Inflammatory macrophage treated with lipopolysaccharide for 1 hour (primary cell): ENCODE data around the gene XPA.
"Not testable (repeated sequence)": the region's sequence is repeated elsewhere in the genome, so short reads cannot be mapped to it uniquely, and the experiment has no call there.

Experiments
- DNase-seq, 2 donors: peaks; one replicate each; pipeline ENCODE4 v3.0.0-alpha.2; 2020 to 2022

The XPA gene

DNA sequence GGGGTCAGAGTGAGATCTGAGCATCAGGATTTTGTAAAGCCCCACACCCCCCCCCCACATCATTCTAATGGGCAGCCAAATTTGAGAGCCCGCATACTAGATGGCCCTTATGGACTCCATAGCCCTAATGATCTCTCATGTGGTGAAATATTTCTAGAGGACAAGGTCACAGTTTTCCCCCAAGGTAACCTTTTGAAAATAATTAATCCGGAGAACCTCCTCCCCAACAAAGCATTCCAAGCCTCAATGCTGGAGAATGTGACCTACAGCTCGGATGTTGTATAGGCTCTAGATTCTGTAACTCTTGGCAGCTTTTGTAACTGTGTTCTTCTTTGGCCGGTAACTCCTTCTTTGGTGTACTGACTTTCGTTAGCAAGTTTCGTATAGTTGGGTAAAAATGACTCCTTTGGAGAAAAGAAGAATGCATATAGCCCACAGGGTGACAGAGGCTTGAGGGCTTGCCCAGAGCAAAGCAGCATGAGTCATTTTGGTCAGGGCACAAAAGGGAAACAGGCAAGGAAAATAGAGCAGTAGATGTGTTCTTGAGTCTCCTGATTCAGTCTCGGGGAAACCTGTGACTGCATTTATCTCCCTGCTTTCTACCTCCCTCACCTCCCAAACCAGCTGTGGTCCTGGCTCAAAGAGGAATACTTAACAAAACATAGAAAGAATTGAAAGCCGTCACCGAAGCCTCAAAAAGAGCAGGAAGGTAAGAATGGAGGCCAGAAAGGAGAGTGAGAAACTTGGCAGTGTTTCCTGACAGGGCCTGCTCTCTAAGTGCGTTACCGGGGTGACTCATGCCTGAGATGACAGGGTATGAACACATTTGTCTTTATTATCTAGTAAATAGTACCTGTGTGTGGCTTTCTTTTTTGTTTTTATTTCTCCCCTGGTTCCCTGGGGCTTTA, 6.6 kb upstream of the XPA start:
- no peak for DNase-seq

DNA sequence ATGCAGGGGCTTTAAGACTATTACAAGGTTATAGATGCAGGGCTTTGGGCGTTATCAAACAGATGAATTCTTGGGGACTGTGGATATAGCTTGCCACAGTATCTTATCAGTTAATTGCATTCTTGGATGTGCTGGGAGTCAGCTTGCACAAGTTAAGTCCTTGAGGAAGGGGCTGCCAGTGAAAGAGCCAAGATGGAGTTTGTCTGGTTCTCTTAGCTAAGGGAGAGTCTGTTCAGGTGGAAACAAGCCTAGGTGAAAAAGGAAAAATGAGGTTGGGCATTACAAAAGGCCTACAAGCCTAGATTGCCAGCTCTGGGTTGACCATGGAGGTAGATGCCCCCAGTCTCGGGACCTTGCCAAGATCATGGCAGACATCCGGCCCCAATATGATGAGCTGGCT, 2.7 kb upstream of the XPA start:
- not testable (repeated sequence) for DNase-seq

DNA sequence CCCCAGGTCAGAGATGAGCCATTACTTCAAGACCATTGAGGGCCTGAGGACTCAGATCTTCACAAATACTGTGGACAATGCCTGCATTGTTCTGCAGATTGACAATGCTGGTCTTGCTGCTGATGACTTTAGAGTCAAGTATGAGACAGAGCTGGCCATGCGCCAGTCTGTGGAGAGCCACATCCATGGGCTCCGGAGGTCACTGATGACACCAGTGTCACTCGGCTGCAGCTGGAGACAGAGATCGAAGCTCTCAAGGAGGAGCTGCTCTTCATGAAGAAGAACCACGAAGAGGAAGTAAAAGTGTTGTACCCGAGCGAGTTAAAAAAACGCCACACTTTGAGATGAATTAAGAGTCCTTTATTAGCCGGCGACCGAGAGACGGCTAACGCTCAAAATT, 2.1 kb upstream of the XPA start:
- DNase-seq: peak; percentile 7 to 15

DNA sequence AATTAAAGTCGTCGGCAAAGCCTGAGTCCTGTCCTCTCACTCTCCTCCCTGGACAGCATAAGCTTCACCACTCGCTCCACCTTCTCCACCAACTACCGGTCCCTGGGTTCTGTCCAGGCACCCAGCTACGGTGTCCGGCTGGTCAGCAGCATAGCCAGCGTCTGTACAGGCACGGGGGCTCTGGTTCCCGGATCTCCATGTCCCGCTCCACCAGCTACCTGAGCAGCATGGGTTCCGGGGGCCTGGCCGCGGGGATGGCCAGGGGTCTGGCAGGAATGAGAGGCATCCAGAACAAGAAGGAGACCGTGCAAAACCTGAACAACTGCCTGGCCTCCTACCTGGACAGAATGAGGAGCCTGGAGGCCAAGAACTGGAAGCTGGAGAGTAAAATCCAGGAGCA, 1.7 kb upstream of the XPA start:
- DNase-seq: no peak

DNA sequence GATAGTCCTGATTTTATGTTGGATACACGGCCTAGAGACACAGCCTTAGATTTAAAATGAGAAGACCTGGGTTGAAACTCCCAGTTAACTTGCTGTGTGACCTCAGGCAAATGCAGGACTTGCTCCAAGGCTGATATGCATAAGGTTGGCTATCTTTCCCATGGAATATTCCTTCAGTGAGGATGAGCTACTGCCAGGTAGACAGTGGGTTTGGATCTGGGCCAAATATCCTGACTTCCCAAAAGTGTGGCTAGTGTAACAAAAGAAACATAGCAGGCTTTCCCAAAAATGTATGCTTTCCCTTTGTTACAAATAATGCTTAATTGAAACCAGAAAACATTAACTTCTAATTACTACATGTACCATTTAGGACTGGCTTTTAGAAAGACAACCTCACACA, 697 bp upstream of the XPA start:
- no peak for DNase-seq

DNA sequence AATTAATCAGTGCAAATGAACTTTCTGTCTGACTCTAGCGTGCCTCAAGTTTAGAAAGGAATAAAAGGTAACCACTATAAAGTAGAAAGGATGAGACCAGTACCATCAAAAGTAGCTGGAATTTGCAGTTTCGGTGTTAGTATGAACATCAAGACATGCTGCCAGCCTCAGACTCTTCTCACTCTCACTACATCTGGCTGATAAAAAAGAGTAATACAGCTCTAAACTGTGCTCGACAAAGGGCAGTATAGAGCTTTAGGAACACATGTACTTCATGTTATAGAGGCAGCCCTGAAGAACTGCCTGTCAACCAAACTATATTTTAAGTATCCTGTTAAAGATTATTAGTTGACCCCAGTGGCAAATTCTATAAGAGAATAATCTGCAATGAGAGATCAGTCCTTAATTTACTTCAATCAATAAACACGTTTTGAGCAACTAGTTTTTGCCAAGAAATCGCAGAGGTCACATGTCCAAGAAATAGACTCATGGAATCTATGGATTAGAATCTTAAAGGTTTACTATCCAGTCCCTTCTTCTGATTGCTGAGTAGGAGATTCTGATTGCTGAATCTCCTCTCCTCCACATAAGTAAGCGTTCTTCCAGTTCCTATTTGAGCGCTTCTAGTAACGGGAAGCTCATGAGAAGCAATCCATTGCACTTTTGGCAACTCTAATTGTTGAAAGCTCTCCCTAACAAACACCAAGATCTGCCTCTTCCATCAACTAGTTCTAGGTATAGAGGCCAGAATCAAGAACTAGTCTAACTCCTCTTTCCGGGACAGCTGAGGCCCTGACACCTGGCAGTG, 941 bp downstream of the XPA start:
- peak; percentile 38 to 44 for DNase-seq

DNA sequence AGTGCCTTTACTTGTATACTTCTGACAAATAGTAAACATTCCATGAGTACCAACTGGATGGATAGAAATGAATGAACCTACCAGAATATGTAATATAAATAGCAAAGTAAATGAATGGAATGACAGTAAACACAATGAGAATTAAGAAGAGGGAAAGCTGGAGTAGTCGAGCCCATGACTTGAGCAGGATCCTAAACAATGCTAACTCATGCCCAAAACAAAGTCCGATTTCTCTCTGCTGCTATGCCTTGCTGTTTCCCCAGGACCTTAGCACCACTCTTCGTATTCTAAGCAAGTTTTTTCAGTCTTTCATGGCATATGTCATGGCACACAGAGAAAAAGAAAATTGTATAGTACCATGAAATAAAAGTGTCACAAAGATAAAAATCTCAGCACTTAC, 1.8 kb downstream of the XPA start:
- DNase-seq: no peak

DNA sequence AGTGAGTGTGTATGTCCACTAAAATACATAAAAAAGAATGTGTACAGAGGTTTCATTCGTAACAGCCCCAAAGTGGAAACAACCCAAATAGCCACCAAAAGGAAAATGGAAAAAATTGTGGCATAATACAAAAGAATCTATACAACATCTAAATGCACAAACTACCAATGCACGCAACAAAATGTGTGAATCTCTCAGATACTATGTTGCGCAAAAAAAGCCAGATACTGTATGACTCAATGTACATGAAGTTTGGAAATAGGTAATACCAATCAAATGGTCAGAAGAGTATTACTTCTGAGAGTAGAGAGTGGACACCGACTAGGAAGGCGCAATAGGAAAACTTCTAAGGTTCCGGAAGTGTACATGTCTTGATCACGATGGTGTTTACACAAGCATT, 2.4 kb downstream of the XPA start:
- no peak for DNase-seq

DNA sequence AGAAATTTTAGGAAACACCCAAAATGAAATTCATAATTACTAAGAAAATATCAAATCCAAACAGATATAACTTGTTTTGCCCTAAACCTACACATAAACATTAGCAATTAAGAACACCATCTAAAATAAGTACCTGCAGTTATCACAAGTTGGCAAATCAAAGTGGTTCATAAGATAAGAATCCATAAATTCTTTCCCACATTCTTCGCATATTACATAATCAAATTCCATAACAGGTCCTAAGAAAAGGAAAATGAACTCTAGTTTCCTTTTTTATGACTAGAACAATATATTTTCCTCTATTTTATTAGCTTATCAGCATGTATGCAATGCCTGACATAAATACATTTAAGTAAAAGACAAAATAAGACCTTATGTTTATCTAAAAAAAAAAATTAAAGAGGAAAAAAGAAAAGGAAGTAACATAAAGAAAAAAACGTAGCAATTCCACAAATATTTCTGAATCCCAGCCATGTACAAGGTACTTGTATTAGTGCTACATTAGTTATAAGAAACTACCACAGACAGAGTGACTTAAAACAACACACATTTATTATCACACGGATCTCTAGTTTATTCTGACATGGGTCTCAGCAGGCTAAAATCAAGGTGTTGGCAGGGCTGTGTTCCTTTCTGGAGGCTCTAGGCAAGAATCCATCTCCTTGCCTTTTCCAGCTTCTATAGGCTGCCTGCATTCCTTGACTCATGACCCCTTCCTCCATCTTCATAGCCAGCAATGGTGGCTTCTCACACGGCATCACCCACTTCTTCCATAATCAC, 7.5 kb downstream of the XPA start:
- DNase-seq: no peak

DNA sequence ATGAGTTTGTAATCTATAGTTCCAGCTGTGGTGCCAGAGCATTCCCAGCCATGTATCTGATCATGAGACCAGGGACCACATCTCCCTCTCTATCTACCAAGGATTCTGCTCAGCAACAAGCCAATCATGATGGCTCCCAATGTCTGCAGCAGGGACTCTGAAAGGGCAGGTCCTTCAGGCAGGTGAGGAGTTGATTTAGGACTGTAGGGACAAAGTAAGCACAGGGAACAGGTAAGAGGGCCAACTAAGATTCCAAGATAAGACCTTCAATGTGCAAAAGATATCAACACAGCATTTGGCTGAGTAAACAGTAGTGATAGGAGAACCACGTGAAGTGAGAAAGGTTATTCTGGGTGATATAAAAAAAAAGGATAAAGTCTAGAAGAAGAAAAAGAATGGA, 8.5 kb downstream of the XPA start:
- DNase-seq: no peak

DNA sequence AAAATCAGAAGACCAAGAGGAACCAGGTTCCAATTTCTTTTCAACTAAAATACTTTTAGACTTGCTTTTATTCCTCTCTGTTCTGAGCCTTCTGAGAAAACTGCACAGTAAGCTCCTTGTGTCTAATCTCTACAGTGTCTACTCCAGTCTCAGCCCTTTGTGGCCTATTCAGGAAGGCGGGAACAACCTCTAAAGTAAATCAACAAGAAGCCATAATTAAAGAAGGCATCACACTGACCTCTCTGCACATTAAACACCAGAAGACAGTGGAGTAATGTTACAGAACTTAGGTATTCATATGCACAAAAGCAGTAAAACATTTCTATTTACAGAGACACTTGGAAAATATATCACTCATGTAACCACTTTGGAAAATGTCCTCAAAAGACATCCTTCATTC, 14.9 kb downstream of the XPA start:
- DNase-seq: no peak

DNA sequence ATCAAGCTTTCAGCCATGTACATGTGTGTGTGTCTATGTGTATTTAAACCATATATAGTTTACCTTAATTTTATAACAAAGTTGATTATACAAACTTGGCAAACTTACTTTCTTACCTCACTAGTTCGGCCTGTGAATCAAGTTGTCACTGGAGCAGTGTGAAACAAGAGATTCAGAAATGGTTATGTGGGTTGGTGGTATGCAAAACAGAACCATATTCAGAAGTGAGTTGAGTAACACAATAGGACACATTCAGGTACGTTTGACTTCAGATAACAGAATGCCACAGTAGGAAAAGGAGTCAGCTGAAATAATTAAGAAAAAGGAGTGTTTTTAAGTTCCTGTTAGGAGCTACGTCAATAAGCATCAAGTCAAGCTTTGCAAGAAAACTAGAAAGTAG, 21.5 kb downstream of the XPA start:
- no peak for DNase-seq

DNA sequence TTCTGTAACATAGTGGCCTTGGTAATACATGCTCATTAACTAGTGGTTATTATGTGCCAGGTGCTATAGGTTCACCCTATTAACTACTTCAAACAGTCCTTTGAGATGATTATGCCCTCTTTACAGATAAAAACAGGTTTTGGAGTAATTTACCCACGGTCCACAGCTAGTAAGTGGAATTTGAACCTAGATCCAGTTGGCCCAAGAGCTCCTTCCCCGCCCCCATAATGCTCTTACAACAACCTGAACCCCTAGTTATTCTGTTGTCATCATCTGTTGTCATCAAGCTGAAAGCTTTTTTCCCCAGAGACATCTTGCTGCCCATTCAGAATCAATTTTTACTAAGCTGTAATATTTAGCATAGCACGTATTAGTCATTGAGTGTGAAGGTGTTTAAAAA, 23.2 kb downstream of the XPA start:
- no peak for DNase-seq

DNA sequence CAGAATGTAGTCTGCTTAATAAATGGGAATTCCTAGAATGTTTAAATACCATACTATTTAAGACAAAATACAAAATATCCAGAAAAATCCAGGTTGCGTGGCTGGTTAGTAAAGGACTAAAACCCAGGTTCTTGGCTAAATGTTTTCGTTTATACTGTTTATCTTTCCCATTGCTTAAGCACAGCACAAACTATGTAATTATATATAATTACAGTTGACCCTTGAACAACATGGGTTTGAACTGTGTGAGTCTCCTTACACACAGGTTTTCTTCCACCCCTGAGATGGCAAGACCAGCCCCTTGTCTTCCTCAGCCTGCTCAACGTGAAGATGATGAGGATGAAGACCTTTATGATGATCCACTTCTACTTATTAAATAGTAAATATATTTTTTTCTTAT, 24.7 kb downstream of the XPA start:
- no peak for DNase-seq

DNA sequence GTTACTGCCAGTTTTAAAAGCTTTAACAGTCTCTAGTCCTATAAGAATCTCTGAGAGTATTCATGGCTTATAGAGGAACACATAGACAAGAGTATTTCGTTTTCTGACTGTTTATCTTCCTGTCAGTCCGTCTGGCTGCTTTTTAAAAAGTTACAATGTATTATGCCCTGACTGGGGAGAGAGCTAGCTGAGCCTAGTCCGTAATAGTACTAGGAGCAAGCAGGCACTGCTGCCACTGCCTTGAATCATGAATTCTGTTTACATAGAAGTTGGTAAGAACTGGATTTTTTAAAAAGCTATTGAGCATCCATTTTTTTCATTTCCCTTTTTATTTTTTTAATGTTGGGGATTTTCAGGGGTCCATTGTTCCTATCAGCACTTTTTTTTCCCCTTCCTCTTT, 26.6 kb downstream of the XPA start:
- no peak for DNase-seq

DNA sequence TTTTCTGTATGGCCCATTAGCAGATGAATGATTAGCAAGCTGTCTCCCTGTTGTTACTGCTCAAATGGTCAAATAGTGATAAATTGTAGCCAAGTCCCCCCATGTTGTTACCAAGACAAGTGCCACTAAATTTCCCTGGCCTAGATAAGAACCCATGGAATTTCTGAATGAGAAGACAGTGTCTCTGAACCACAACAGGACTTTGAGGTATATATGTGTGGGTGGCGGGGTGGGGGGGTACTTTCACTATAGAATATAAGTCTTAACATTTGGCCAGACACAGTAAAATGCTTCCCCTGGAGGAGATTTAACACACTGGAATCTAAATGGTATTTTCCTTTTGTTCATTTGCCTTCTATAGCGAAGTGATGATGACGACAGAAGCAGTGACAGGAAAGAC, 28.7 kb downstream of the XPA start:
- DNase-seq: no peak

DNA sequence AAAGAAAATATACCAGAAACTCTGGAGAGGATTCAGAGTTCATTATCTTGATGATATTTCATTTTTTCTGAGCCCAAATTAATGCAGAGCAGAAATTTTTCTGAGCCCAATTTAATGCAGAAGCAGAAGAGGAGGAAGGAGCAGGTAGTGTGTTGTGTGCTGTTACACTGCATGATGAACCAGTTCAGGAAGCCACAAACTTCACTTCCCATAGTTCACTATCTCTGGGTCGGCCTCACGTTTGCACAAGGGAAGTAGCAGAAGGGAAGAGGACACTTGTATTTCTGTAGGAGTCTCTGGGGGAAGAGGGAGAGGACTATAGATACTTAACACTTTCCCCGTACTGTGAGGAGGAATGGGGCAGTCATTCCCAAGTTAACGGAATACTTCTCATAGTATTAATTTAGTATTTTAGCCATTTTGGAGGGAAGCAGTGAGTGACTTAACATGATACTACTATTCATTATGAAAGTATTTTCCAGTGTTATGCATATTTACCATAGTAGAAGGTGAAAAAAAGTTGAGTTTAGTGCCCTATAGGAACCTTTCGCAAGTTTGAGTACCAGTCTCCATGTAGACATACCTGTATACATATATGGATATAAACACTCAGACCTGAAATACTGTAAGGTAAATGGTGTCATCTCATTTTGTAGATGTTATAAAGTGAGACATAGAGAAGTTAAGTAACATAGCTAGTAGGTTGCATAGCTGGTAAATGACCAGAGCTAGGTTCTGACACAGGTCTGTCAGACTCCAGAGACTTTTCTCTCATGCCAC, 30.0 kb downstream of the XPA start:
- peak; percentile 16 to 33 for DNase-seq

DNA sequence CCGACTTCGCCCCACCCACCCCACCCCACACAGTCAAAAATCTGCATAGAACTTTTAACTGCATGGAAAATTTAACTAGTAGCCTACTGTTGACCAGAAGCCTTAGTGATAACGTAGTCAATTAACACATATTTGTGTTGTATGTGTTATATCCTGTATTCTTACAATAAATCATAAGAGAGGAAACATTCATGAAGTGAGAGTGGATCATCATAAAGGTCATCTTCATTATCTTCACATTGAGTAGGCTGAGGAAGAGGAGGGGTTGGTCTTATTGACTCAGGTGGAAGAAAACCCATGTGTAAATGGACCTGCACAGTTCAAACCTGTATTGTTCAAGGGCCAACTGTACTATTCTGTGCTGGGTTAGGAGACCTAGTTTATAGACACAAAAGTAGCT, 31.4 kb downstream of the XPA start:
- no peak for DNase-seq

DNA sequence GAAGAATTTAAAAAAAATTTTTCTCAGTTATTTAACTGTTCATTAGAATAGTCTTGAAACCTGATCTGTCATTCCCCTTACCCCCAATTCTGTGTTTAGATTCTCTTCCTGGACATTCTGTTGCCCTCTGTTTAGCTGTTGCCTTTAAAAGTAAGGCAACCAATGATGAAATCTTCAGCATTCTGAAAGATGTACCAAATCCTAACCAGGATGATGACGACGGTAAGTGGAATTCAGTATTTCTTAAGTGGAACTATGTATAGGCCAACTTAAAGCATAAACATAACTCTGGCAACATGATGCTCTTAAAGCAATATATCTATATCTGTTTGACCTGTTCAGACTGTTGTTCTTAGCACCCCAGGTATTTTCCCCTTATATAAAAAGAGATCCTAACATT, 36.3 kb downstream of the XPA start:
- peak in 1 of 2 donors; percentile 7 for DNase-seq

DNA sequence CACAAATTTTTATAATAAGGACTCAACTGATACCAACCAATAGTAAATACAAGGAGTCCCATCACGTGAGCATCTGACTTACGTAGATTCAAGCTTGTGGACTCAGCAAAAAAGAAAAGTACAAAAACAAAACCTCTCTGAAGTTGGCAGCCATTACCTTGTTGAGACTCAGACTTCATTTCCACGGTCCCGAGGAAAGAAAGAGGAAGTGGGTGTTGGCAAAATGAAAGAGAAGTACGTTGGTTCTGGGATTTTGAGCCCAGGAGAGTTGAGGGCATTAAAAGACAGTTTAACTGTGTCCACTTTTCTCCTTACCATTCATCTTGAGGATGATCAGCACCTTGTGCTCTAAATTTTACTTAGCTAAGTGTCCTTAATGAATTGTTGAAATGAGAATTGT, 36.8 kb downstream of the XPA start:
- DNase-seq: peak; percentile 51 to 55

DNA sequence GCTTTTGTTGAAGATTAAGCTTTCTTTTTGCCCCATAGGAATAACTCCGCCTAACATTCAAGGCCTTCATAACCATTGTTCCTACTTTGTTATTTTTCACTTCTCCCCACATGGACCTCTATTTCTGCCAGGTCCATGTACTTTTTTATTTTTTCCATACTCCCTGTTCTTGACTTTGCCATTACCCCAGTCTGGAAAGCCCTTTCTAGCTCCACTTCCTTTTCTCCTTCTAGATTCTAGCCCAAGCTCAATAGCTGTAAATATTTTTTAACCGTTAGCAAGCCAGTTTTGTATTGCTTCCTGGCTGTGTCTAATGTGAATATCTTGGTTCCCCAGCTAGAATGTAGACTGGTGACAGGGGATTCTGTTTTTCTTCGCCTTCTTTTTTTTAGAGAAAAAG, 37.4 kb downstream of the XPA start:
- peak; percentile 63 to 67 for DNase-seq

DNA sequence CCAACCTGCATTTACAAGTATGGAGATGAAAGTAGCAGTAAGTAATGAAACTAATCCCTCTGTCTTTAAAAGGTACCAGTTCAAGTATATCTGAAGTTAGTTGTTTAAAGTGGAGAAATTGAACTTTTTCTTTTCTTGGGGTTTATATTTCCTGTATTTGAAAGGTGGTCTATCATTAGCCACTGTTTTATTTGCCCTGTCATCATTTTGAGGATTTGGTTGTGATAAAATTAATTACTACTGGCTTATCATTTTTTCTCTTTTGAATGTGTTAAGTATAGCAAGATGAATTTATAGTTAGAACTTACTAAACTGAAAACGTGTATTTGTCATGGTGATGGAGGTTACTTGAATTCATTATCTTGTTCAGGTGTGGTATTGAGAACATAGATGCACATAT, 38.4 kb downstream of the XPA start:
- DNase-seq: no peak

DNA sequence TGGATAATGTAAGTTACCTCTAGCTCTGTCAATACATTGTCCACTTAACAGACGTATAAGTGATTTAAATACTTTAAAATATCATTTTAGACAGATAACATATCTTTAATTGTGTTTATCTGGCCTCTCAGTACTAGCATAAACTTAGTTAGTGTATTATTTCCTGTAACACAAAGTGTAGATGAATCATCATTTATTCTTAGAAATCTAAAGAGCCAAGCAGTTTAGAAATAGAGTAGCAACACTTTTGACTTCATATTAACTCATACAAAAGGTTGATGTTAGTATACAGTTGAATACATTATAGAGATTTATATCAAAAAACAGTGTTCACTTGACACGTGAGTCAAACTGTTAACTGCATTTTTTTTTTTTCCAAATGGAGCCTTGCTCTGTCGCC, 45.5 kb downstream of the XPA start:
- DNase-seq: no peak
